GM21529 (cell line): Measurements from ENCODE around the gene STMN3.

Source experiments
- ATAC-seq: cut with Tn5 transposase; IDR thresholded peaks from one replicate; pipeline ENCODE4 v1.9.1; 2021; ENCODE audit not compliant: unreplicated experiment

STMN3 gene

GRCh38 chr20:63692436-63693082, 39.3 kb upstream of the STMN3 start:
- ATAC-seq: no peak

GRCh38 chr20:63691711-63692435, 38.6 kb upstream of the STMN3 start:
- ATAC-seq: no peak

GRCh38 chr20:63690898-63691710, 37.9 kb upstream of the STMN3 start:
- ATAC-seq: no peak

- ATAC-seq: no peak
Measured at GRCh38 chr20:63690003-63690897, 37.0 kb upstream of the STMN3 start.

- no peak for ATAC-seq
Measured at GRCh38 chr20:63689046-63690002, 36.1 kb upstream of the STMN3 start.

GRCh38 chr20:63688228-63689045, 35.2 kb upstream of the STMN3 start:
- ATAC-seq: no peak

GRCh38 chr20:63687419-63688178, 34.4 kb upstream of the STMN3 start:
- ATAC-seq: no peak

GRCh38 chr20:63686492-63687321, 33.5 kb upstream of the STMN3 start:
- no peak for ATAC-seq

- no peak for ATAC-seq
Measured at GRCh38 chr20:63686094-63686491, 32.9 kb upstream of the STMN3 start.

- ATAC-seq: no peak
Measured at GRCh38 chr20:63685269-63686026, 32.2 kb upstream of the STMN3 start.

GRCh38 chr20:63682384-63683139, 29.3 kb upstream of the STMN3 start:
- no peak for ATAC-seq

- ATAC-seq: no peak
Measured at GRCh38 chr20:63681609-63682142, 28.5 kb upstream of the STMN3 start.

GRCh38 chr20:63680857-63681608, 27.8 kb upstream of the STMN3 start:
- no peak for ATAC-seq

GRCh38 chr20:63680427-63680826, 27.2 kb upstream of the STMN3 start:
- ATAC-seq: no peak

GRCh38 chr20:63679799-63680305, 26.6 kb upstream of the STMN3 start:
- no peak for ATAC-seq
